ENCODE results near the gene OR4D5. TPM values are rescaled to one million over a fixed set of nuclear protein-coding genes. Genes with fewer than 3 reads are reported as not detected.

The OR4D5 gene
- total RNA-seq (2022; extraction: Qiagen RNA extraction): not detected in 5 replicates

GRCh38 chr11:123939317-123939716 is at the start of gene OR4D5:
OR4D5 (plus strand) TSS chr11:123939617; CDS start chr11:123939617, 0 bp downstream.

GRCh38 chr11:123901867-123902266 is 37.5 kb upstream of the OR4D5 start, which contains the start of gene OR8D4:
OR8D4 (plus strand) TSS chr11:123902167; CDS start chr11:123906432, 4,265 bp downstream.

GRCh38 chr11:123943738-123944137 is 4.3 kb downstream of the OR4D5 start, which contains the start of gene OR6T1:
OR6T1 (minus strand) TSS chr11:123943838; CDS start chr11:123943838, 0 bp downstream.

GRCh38 chr11:123977731-123978347 is 38.4 kb downstream of the OR4D5 start, which contains the start of gene OR10S1:
OR10S1 (minus strand) TSS chr11:123977781; CDS start chr11:123977664, 117 bp downstream.

Other genes with a start within 250 kb of the OR4D5 start
- gene ZNF202, start 198.0 kb upstream of the OR4D5 start, total RNA-seq (2022; extraction: Qiagen RNA extraction): 8.4 to 10.3 TPM (median 9.0 TPM) in 5 replicates
- gene OR6X1, start 185.1 kb upstream of the OR4D5 start, total RNA-seq (2022; extraction: Qiagen RNA extraction): not detected in 5 replicates
- not detected in 5 replicates for gene OR6M1, start 133.3 kb upstream of the OR4D5 start, total RNA-seq (2022; extraction: Qiagen RNA extraction)
- not detected in 5 replicates for gene TMEM225, start 53.9 kb upstream of the OR4D5 start, total RNA-seq (2022; extraction: Qiagen RNA extraction)
- gene OR8D4, start 37.5 kb upstream of the OR4D5 start, total RNA-seq (2022; extraction: Qiagen RNA extraction): not detected in 5 replicates
- gene OR6T1, start 4.2 kb downstream of the OR4D5 start, total RNA-seq (2022; extraction: Qiagen RNA extraction): not detected in 5 replicates
- not detected in 5 replicates for gene OR10S1, start 38.2 kb downstream of the OR4D5 start, total RNA-seq (2022; extraction: Qiagen RNA extraction)
- gene OR10G6, start 55.5 kb downstream of the OR4D5 start, total RNA-seq (2022; extraction: Qiagen RNA extraction): not detected in 5 replicates
- not detected in 5 replicates for gene OR10G4, start 73.4 kb downstream of the OR4D5 start, total RNA-seq (2022; extraction: Qiagen RNA extraction)
- gene OR10G9, start 83.4 kb downstream of the OR4D5 start, total RNA-seq (2022; extraction: Qiagen RNA extraction): not detected in 5 replicates
- gene OR10G8, start 87.2 kb downstream of the OR4D5 start, total RNA-seq (2022; extraction: Qiagen RNA extraction): not detected in 5 replicates
- gene OR10G7, start 101.7 kb downstream of the OR4D5 start, total RNA-seq (2022; extraction: Qiagen RNA extraction): not detected in 5 replicates
- 0.16 to 0.27 TPM (median 0.21 TPM) in 5 replicates for gene VWA5A, start 175.8 kb downstream of the OR4D5 start, total RNA-seq (2022; extraction: Qiagen RNA extraction)
- not detected in 5 replicates for gene OR10D3, start 243.7 kb downstream of the OR4D5 start, total RNA-seq (2022; extraction: Qiagen RNA extraction)

Data from A549 treated with AZD2906 at 1 μM for 4 hours (cell line).